Measurements from ENCODE around the gene CFAP57. TPM values are rescaled to one million over a fixed set of nuclear protein-coding genes. Genes with fewer than 3 reads are reported as not detected.

Gene CFAP57
- total and polyA plus RNA-seq, 9 of the 15 experiments (the other 6 are each of a cell fraction or from before 2014, with no cell fraction given), result 0.04 to 0.22 (median 0.07) TPM; not detected in 3

DNA sequence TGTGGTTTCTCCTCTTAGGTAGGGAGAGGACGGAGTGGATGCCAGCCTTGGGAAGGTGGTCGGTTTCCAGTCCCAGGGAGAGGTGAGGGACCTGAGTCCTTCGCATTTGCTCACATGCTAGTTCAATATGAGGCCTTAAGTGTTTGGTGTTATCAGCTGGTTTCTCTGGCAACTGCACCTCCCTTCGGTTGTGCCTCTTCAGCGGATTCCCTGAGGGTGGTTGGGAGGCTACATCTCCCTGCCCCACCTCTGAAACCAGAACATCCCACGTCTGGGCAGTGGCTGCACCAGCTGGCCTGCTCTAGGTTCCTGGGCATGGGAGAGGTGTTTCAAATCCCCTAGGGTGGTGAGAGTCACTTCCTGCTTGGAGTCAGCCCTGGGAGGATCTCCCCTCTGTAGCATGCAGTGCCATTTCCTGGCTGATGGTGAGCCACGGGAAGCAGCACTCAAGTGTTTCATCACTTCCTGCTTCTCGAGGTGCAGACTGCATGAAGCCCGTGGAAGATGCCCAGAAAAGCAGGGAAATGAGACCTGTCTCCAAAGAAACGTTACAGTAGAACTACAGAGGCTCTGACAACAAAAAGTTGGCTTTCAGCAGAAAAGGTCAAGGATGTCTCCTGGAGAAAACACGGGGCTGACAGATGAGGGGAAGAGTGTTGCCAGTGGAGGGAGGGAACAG, 102.1 kb downstream of the CFAP57 start (continued):
- TF ChIP-seq, protein P1, sequence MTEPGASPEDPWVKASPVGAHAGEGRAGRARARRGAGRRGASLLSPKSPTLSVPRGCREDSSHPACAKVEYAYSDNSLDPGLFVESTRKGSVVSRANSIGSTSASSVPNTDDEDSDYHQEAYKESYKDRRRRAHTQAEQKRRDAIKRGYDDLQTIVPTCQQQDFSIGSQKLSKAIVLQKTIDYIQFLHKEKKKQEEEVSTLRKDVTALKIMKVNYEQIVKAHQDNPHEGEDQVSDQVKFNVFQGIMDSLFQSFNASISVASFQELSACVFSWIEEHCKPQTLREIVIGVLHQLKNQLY (CRISPR knock-in tag; conservative IDR thresholded peaks at IDR 0.05), result no peak
- TF ChIP-seq RBM25 (IDR thresholded peaks at IDR 0.05; ENCODE audit: low read depth, low read length, severe bottlenecking) (no peak), NBN (IDR thresholded peaks at IDR 0.05; ENCODE audit: low read depth) (no peak), GATAD2B (IDR thresholded peaks at IDR 0.05; ENCODE audit: borderline replicate concordance) (no peak), ZNF780A (CRISPR knock-in tag; IDR thresholded peaks at IDR 0.05) (no peak), FUS (optimal IDR thresholded peaks at IDR 0.05; ENCODE audit: low read depth, low read length) (no peak), MEIS2 (IDR thresholded peaks at IDR 0.05; ENCODE audit: partially characterized antibody) (no peak), ZFP1 (CRISPR knock-in tag; IDR thresholded peaks at IDR 0.05) (no peak), PCBP2 (IDR thresholded peaks at IDR 0.05; ENCODE audit: low read depth, low read length, poor library complexity, severe bottlenecking) (no peak), ZNF12 (CRISPR knock-in tag; IDR thresholded peaks at IDR 0.05) (no peak), CREM (IDR thresholded peaks at IDR 0.05; ENCODE audit: low read depth) (no peak), TCF3 (CRISPR knock-in tag; IDR thresholded peaks at IDR 0.05) (no peak), JUND (IDR thresholded peaks at IDR 0.05; ENCODE audit: borderline replicate concordance, low read depth, low read length) (no peak), JUND (tag; IDR thresholded peaks at IDR 0.05; ENCODE audit: borderline replicate concordance, low read depth, low read length) (no peak), ZNF699 (CRISPR knock-in tag; IDR thresholded peaks at IDR 0.05; ENCODE audit: insufficient replicate concordance) (no peak), POLR2B (IDR thresholded peaks at IDR 0.05; ENCODE audit: low read depth, partially characterized antibody) (no peak), TAF1 (IDR thresholded peaks at IDR 0.05; ENCODE audit: control insufficient read depth, extremely low read depth, insufficient read depth, low read length, severe bottlenecking) (no peak), ZNF282 (CRISPR knock-in tag; IDR thresholded peaks at IDR 0.05) (no peak)
- TF ChIP-seq, protein P2, sequence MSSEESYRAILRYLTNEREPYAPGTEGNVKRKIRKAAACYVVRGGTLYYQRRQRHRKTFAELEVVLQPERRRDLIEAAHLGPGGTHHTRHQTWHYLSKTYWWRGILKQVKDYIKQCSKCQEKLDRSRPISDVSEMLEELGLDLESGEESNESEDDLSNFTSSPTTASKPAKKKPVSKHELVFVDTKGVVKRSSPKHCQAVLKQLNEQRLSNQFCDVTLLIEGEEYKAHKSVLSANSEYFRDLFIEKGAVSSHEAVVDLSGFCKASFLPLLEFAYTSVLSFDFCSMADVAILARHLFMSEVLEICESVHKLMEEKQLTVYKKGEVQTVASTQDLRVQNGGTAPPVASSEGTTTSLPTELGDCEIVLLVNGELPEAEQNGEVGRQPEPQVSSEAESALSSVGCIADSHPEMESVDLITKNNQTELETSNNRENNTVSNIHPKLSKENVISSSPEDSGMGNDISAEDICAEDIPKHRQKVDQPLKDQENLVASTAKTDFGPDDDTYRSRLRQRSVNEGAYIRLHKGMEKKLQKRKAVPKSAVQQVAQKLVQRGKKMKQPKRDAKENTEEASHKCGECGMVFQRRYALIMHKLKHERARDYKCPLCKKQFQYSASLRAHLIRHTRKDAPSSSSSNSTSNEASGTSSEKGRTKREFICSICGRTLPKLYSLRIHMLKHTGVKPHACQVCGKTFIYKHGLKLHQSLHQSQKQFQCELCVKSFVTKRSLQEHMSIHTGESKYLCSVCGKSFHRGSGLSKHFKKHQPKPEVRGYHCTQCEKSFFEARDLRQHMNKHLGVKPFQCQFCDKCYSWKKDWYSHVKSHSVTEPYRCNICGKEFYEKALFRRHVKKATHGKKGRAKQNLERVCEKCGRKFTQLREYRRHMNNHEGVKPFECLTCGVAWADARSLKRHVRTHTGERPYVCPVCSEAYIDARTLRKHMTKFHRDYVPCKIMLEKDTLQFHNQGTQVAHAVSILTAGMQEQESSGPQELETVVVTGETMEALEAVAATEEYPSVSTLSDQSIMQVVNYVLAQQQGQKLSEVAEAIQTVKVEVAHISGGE (CRISPR knock-in tag; IDR thresholded peaks at IDR 0.05), result no peak
- TF ChIP-seq, protein P3, sequence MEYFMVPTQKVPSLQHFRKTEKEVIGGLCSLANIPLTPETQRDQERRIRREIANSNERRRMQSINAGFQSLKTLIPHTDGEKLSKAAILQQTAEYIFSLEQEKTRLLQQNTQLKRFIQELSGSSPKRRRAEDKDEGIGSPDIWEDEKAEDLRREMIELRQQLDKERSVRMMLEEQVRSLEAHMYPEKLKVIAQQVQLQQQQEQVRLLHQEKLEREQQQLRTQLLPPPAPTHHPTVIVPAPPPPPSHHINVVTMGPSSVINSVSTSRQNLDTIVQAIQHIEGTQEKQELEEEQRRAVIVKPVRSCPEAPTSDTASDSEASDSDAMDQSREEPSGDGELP (CRISPR knock-in tag; IDR thresholded peaks at IDR 0.05; ENCODE audit: borderline replicate concordance), result 0 out of 2 replicates have a peak, but pooled peaks have one; percentile 32

Data from K562 (cell line).